SK-N-SH (cell line): ENCODE data around the gene CEP112.

Experiments
- CHD2 ChIP-seq: fragments of 150-350 bp; IDR thresholded peaks from 2 replicates; pipeline ENCODE4 v1.6.1; 2018; ENCODE audit warnings: low read length; ENCODE audit not compliant: partially characterized antibody
- EP300 ChIP-seq, 2 experiments: IDR thresholded peaks; 2 replicates each; pipeline versions ENCODE4 v1.4.0 to v1.6.1; 2012; ENCODE audit warnings: borderline replicate concordance in 1 of 2, low read depth in 1 of 2, low read length in 1 of 2
- FOSL2 ChIP-seq: IDR thresholded peaks from 2 replicates; pipeline ENCODE4 v1.4.0; 2012; ENCODE audit warnings: low read depth, mild to moderate bottlenecking, moderate library complexity, borderline replicate concordance
- FOXM1 ChIP-seq: IDR thresholded peaks from 2 replicates; pipeline ENCODE4 v1.4.0; 2012; ENCODE audit warnings: low read depth, mild to moderate bottlenecking
- NFIC ChIP-seq: IDR thresholded peaks from 2 replicates; pipeline ENCODE4 v1.4.0; 2012; ENCODE audit warnings: borderline replicate concordance
- SIN3A ChIP-seq: IDR thresholded peaks from 2 replicates; pipeline ENCODE4 v1.6.1; 2012; ENCODE audit warnings: low read depth, mild to moderate bottlenecking, low read length, moderate library complexity, borderline replicate concordance
- TAF1 ChIP-seq: IDR thresholded peaks from 2 replicates; pipeline ENCODE4 v1.6.1; 2012; ENCODE audit warnings: low read depth, mild to moderate bottlenecking, low read length, moderate library complexity, borderline replicate concordance
- TF ChIP-seq, protein P1 (sequence below): IDR thresholded peaks from 2 replicates; pipeline ENCODE4 v1.4.0; 2012; ENCODE audit warnings: low read depth, borderline replicate concordance
- TF ChIP-seq, protein P2 (sequence below): fragments of 200-600 bp; sonication (generic); IDR thresholded peaks from 2 replicates; pipeline ENCODE4 v1.6.1; 2017; ENCODE audit warnings: antibody characterized with exemption, mild to moderate bottlenecking, moderate library complexity
- TF ChIP-seq, protein P3 (sequence below): IDR thresholded peaks from 2 replicates; pipeline ENCODE4 v1.4.0; 2012; ENCODE audit warnings: low read depth
- TF ChIP-seq, protein P4 (sequence below): fragments of 150-350 bp; IDR thresholded peaks from 2 replicates; pipeline ENCODE4 v1.6.1; 2017; ENCODE audit warnings: antibody characterized with exemption, low read length, low read depth, borderline replicate concordance

DNA sequence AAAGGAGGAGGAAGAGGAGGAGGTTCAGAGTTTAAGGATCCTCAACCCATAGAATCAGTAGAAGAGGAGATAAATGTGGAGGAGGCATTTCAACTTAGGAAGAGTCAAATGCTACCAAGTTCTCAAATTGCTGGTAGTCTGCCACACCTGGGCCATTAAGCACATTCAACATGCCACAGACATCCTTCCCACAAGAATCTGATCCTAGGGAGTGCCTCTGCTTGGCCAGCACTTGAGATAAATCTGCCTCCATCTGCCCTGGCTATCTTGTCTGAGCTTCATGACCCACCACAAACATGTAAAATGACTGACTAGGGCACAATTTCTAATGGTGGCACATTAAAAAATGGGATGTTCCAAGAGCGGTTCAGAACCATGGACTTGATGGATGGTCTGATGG is 593.2 kb downstream of the CEP112 start:
- TF ChIP-seq, protein P1, sequence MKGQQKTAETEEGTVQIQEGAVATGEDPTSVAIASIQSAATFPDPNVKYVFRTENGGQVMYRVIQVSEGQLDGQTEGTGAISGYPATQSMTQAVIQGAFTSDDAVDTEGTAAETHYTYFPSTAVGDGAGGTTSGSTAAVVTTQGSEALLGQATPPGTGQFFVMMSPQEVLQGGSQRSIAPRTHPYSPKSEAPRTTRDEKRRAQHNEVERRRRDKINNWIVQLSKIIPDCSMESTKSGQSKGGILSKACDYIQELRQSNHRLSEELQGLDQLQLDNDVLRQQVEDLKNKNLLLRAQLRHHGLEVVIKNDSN, result no peak
- TF ChIP-seq, protein P2, sequence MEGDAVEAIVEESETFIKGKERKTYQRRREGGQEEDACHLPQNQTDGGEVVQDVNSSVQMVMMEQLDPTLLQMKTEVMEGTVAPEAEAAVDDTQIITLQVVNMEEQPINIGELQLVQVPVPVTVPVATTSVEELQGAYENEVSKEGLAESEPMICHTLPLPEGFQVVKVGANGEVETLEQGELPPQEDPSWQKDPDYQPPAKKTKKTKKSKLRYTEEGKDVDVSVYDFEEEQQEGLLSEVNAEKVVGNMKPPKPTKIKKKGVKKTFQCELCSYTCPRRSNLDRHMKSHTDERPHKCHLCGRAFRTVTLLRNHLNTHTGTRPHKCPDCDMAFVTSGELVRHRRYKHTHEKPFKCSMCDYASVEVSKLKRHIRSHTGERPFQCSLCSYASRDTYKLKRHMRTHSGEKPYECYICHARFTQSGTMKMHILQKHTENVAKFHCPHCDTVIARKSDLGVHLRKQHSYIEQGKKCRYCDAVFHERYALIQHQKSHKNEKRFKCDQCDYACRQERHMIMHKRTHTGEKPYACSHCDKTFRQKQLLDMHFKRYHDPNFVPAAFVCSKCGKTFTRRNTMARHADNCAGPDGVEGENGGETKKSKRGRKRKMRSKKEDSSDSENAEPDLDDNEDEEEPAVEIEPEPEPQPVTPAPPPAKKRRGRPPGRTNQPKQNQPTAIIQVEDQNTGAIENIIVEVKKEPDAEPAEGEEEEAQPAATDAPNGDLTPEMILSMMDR, result no peak
- TF ChIP-seq FOSL2 (no peak), EP300 (IDR thresholded peaks at IDR 0.05; ENCODE audit: borderline replicate concordance in 1 of 2, low read depth in 1 of 2, low read length in 1 of 2) (no peak), TAF1 (no peak), CHD2 (no peak), SIN3A (no peak), NFIC (no peak), FOXM1 (no peak)
- TF ChIP-seq, protein P3, sequence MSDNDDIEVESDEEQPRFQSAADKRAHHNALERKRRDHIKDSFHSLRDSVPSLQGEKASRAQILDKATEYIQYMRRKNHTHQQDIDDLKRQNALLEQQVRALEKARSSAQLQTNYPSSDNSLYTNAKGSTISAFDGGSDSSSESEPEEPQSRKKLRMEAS, result no peak
- TF ChIP-seq, protein P4, sequence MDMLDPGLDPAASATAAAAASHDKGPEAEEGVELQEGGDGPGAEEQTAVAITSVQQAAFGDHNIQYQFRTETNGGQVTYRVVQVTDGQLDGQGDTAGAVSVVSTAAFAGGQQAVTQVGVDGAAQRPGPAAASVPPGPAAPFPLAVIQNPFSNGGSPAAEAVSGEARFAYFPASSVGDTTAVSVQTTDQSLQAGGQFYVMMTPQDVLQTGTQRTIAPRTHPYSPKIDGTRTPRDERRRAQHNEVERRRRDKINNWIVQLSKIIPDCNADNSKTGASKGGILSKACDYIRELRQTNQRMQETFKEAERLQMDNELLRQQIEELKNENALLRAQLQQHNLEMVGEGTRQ, result no peak
